Measurements from ENCODE around the gene HDAC2.
"Not testable (repeated sequence)": the region's sequence is repeated elsewhere in the genome, so short reads cannot be mapped to it uniquely, and the experiment has no call there.

HDAC2 gene

DNA sequence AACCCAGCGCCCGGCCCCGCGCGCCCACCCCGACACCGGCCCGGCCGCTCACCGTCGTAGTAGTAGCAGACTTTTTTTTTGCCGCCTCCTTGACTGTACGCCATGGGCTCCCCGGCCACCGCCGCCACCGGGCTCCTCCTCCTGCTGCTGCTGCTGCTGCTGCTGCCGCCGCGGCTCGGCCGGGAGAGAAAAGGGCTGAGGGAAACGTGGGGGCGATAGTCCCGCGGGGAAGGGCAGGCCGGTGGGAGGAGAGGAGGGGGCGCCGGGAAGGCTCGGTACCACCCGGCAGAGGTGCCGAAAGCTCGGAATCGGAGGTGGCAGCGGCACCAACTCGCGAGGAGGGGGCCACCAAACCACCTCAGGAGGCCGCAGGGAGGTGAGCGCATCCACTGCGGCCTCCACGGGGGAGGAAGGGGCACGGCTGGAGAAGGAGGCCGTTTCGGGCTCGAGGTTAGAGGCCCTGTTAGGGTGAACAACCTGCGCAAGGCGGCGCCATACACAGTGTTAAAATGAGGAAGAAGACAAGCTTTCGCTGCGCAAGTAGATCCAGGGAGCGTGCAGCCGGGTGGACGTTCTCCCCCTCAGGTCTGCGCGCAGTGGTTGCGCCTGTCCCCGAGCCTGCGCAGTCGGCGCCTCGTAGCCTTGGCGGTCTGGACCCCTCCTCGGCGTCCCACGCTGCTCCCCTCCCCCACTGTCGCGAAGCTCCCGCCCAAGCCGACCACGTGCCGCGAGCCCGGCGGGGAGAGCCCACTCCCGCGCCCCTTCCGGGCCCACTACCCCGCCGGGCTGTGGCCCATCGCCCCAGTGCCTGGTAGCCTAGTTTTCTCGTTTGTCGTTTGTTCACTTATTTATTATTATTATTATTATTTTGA, at the start of gene HDAC2:
Gene HDAC2, minus strand, starts transcription at position 344 of the 872 bp plus-strand sequence. Its CDS starts 240 bp downstream, at position 104.
- POLR2A ChIA-PET = interaction anchor here (1.1 to 2.4 kb wide), 5 partner anchors 10 to 31 kb away, joined by 3 to 10 read pairs (median 4); no protein-coding TSS in a partner anchor

GRCh38 chr6:114020196-114020595, 49.2 kb upstream of the HDAC2 start:
- ChIA-PET CTCF (no interaction called here), POLR2A (no interaction called here)
- TF ChIP-seq SUZ12 (IDR thresholded peaks at IDR 0.05) = no peak
- no peak for DNase-seq (ENCODE audit: extremely low spot score)

More for the DNA sequence above, at the start of gene HDAC2:
- CTCF ChIA-PET = interaction anchor here (0.6 to 0.9 kb wide), 2 partner anchors 10 to 598 kb away, joined by 3 to 4 read pairs; no protein-coding TSS in a partner anchor
- TF ChIP-seq FOXA1 (IDR thresholded peaks at IDR 0.05) (no peak), ELF4 (IDR thresholded peaks at IDR 0.05) (no peak), BHLHE40 (IDR thresholded peaks at IDR 0.05; ENCODE audit: borderline replicate concordance) (peak; percentile 96), LEF1 (IDR thresholded peaks at IDR 0.05; ENCODE audit: borderline replicate concordance) (peak; percentile 66; the same call in 1 of the 2 replicates), L3MBTL2 (conservative IDR thresholded peaks at IDR 0.05) (peak; percentile 100), CTBP1 (IDR thresholded peaks at IDR 0.05; ENCODE audit: borderline replicate concordance) (peak; percentile 23; the same call in 1 of the 2 replicates), FOXM1 (IDR thresholded peaks at IDR 0.05; ENCODE audit: borderline replicate concordance) (peak; percentile 81; the same call in 1 of the 2 replicates), SP1 (IDR thresholded peaks at IDR 0.05) (peak; percentile 64; the same call in 1 of the 2 replicates), NFRKB (IDR thresholded peaks at IDR 0.05) (peak; percentile 59; the same call in 1 of the 2 replicates)
- TF ChIP-seq, protein P1, sequence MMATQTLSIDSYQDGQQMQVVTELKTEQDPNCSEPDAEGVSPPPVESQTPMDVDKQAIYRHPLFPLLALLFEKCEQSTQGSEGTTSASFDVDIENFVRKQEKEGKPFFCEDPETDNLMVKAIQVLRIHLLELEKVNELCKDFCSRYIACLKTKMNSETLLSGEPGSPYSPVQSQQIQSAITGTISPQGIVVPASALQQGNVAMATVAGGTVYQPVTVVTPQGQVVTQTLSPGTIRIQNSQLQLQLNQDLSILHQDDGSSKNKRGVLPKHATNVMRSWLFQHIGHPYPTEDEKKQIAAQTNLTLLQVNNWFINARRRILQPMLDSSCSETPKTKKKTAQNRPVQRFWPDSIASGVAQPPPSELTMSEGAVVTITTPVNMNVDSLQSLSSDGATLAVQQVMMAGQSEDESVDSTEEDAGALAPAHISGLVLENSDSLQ (IDR thresholded peaks at IDR 0.05) = no peak
- peak; percentile 95 for DNase-seq (ENCODE audit: extremely low spot score)

DNA sequence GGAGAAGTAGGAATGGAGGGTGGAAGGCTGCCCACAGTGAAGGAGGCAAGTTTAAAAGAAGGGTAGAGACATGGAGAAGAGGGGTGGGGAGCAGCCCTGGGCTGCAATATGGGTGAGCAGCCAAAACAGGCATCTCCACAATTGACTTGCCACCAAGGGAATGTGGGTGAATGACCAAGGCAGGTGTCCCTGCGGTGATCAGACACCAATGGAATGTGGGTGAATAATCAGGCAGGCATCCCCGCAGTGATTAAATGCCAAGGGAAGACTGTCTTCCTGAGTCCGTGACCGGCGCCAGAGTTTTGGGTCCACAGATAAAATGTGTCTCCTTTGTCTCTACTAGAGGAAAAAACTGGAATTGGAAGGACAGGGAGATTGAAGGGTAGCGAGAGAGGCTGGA, 46.2 kb upstream of the HDAC2 start:
- DNase-seq (ENCODE audit: extremely low spot score); POLR2A ChIA-PET; CTCF ChIA-PET: not testable (repeated sequence)

GRCh38 chr6:114014106-114014505, 43.2 kb upstream of the HDAC2 start:
- CTCF ChIA-PET; POLR2A ChIA-PET; DNase-seq (ENCODE audit: extremely low spot score): not testable (repeated sequence)

- DNase-seq (ENCODE audit: extremely low spot score); CTCF ChIA-PET; POLR2A ChIA-PET: not testable (repeated sequence)
Measured at GRCh38 chr6:114011486-114011885, 40.5 kb upstream of the HDAC2 start.

DNA sequence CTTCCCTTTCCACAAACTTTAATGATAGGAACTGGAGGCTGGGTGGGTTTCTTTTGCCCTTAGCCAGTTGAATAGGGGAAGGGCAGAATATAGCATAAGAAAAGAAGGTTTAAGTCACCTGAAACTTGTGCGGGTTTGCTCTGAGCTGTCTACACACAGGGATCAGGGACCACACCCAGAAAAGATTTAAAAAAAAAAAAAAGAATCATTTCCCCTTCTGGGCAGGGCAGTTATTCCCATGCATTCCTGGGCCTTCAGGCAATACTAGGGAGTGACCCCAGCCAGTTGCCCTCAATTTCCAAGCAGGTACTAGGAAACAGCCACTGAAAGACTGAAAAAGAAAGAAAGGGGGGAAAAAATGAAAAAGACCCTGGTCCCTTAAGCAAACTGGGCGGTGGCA, 39.6 kb upstream of the HDAC2 start:
- ChIA-PET POLR2A (no interaction called here), CTCF (interaction anchor here (0.6 kb wide), 1 partner anchor 10 kb away, joined by 3 read pairs; no protein-coding TSS in a partner anchor)
- no peak for DNase-seq (ENCODE audit: extremely low spot score)
- TF ChIP-seq TARDBP (IDR thresholded peaks at IDR 0.05) = no peak
- TF ChIP-seq ZNF384 (IDR thresholded peaks at IDR 0.05) = no peak
- TF ChIP-seq CTBP1 (IDR thresholded peaks at IDR 0.05; ENCODE audit: borderline replicate concordance) = no peak

- TF ChIP-seq LEF1 (IDR thresholded peaks at IDR 0.05; ENCODE audit: borderline replicate concordance) (no peak), BHLHE40 (IDR thresholded peaks at IDR 0.05; ENCODE audit: borderline replicate concordance) (no peak), FOXA1 (IDR thresholded peaks at IDR 0.05) (no peak), SP1 (IDR thresholded peaks at IDR 0.05) (no peak), FOXK2 (IDR thresholded peaks at IDR 0.05) (no peak), CTBP1 (IDR thresholded peaks at IDR 0.05; ENCODE audit: borderline replicate concordance) (no peak), FOXM1 (IDR thresholded peaks at IDR 0.05; ENCODE audit: borderline replicate concordance) (no peak), HDGF (IDR thresholded peaks at IDR 0.05; ENCODE audit: borderline replicate concordance) (no peak), TARDBP (IDR thresholded peaks at IDR 0.05) (no peak), ELF4 (IDR thresholded peaks at IDR 0.05) (no peak), L3MBTL2 (conservative IDR thresholded peaks at IDR 0.05) (no peak), ZNF384 (IDR thresholded peaks at IDR 0.05) (no peak), ARNT (IDR thresholded peaks at IDR 0.05) (no peak), NFRKB (IDR thresholded peaks at IDR 0.05) (no peak), SUZ12 (IDR thresholded peaks at IDR 0.05) (no peak)
- TF ChIP-seq, protein P1 (IDR thresholded peaks at IDR 0.05) = no peak
- POLR2A ChIA-PET = no interaction called here
- DNase-seq (ENCODE audit: extremely low spot score) = no peak
- CTCF ChIA-PET = no interaction called here
Measured at GRCh38 chr6:114009192-114009591, 38.2 kb upstream of the HDAC2 start.

GRCh38 chr6:114008331-114008730, 37.4 kb upstream of the HDAC2 start:
- ChIA-PET POLR2A (no interaction called here), CTCF (no interaction called here)

More at GRCh38 chr6:114008331-114008730, 37.4 kb upstream of the HDAC2 start:
- no peak for DNase-seq (ENCODE audit: extremely low spot score)
- TF ChIP-seq TARDBP (IDR thresholded peaks at IDR 0.05) (no peak), ELF4 (IDR thresholded peaks at IDR 0.05) (no peak), LEF1 (IDR thresholded peaks at IDR 0.05; ENCODE audit: borderline replicate concordance) (no peak), SP1 (IDR thresholded peaks at IDR 0.05) (no peak)
